PFSK-1 (cell line): ENCODE results near the gene STK35.

Experiments used
- POLR2AphosphoS5 ChIP-seq: IDR thresholded peaks from 2 replicates; pipeline ENCODE4 v1.6.1; 2012; ENCODE audit warnings: low read depth, mild to moderate bottlenecking, control low read depth, low read length, moderate library complexity
- SIN3A ChIP-seq: IDR thresholded peaks from 2 replicates; pipeline ENCODE4 v1.6.1; 2012; ENCODE audit warnings: mild to moderate bottlenecking, low read length, moderate library complexity, borderline replicate concordance; ENCODE audit not compliant: insufficient read depth
- TAF1 ChIP-seq: IDR thresholded peaks from 2 replicates; pipeline ENCODE4 v1.6.1; 2012; ENCODE audit warnings: low read length, control low read depth, borderline replicate concordance; ENCODE audit not compliant: insufficient read depth
- TF ChIP-seq, protein P1 (sequence below), 2 experiments: IDR thresholded peaks; 2 replicates each; pipeline versions ENCODE4 v1.6.1 to v1.8.0; 2011 to 2012; ENCODE audit warnings: low read depth in 2 of 2, low read length in 2 of 2, control low read depth in 1 of 2, inconsistent platforms in 1 of 2, mild to moderate bottlenecking in 1 of 2, moderate library complexity in 1 of 2; ENCODE audit not compliant: insufficient read depth in 1 of 2

GRCh38 chr20:2108987-2109386 is 7.4 kb downstream of the STK35 start:
- TF ChIP-seq, protein P1, sequence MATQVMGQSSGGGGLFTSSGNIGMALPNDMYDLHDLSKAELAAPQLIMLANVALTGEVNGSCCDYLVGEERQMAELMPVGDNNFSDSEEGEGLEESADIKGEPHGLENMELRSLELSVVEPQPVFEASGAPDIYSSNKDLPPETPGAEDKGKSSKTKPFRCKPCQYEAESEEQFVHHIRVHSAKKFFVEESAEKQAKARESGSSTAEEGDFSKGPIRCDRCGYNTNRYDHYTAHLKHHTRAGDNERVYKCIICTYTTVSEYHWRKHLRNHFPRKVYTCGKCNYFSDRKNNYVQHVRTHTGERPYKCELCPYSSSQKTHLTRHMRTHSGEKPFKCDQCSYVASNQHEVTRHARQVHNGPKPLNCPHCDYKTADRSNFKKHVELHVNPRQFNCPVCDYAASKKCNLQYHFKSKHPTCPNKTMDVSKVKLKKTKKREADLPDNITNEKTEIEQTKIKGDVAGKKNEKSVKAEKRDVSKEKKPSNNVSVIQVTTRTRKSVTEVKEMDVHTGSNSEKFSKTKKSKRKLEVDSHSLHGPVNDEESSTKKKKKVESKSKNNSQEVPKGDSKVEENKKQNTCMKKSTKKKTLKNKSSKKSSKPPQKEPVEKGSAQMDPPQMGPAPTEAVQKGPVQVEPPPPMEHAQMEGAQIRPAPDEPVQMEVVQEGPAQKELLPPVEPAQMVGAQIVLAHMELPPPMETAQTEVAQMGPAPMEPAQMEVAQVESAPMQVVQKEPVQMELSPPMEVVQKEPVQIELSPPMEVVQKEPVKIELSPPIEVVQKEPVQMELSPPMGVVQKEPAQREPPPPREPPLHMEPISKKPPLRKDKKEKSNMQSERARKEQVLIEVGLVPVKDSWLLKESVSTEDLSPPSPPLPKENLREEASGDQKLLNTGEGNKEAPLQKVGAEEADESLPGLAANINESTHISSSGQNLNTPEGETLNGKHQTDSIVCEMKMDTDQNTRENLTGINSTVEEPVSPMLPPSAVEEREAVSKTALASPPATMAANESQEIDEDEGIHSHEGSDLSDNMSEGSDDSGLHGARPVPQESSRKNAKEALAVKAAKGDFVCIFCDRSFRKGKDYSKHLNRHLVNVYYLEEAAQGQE (IDR thresholded peaks at IDR 0.05; ENCODE audit: insufficient read depth in 1 of 2, low read depth in 2 of 2, low read length in 2 of 2): no peak
- TF ChIP-seq POLR2AphosphoS5 (no peak), TAF1 (no peak), SIN3A (no peak)
